Lower leg skin (tissue), 4 donors: Measurements from ENCODE around the gene YES1. TPM values are rescaled to one million over a fixed set of nuclear protein-coding genes. Genes with fewer than 3 reads are reported as not detected.

Source experiments
- DNase-seq, 2 donors: peaks; one replicate each; pipeline ENCODE4 v3.0.0-alpha.2; 2019; ENCODE audit warnings: low spot score in 2 of 2
- H3K4me3 ChIP-seq: fragments of 200-600 bp; sonication (generic); 2 replicates; pipeline ENCODE4 v1.5.1; 2017; ENCODE audit warnings: mild to moderate bottlenecking, low read depth; ENCODE audit not compliant: poor library complexity, severe bottlenecking
- POLR2A ChIP-seq, 2 donors: fragments of 450-650 bp; IDR thresholded peaks; one replicate each; pipeline ENCODE4 v1.6.1; 2016 to 2017; ENCODE audit warnings: antibody characterized with exemption in 2 of 2, mild to moderate bottlenecking in 1 of 2, moderate library complexity in 1 of 2
- WGBS, 2 donors: methylation state at CpG; one replicate each; pipeline ENCODE4 v1.1.5; 2018; 5-methylcytosine and 5-hydroxymethylcytosine counted together
- intact Hi-C: fragments of 100-400 bp; cut with DNase I; formaldehyde crosslinking; loops from one replicate; pipeline ENCODE4 v1.15.0; 2023; ENCODE audit warnings: low total_unique reads
- total RNA-seq, 4 donors: library from RNA; depleted of rRNA; stranded (reverse); fragments of >200 nt; gene quantifications; one replicate each; pipeline ENCODE4 v1.1.0, GENCODE V29; 2016
- TF ChIP-seq, protein P1 (sequence below), 3 donors: fragments of 450-650 bp; IDR thresholded peaks; one replicate each; pipeline ENCODE4 v1.5.1; 2016; ENCODE audit warnings: antibody characterized with exemption in 3 of 3, mild to moderate bottlenecking in 3 of 3, moderate library complexity in 2 of 3

YES1 gene
- total RNA-seq, 4 donors from 2014 or later, result 62.3 to 133 (median 90.0) TPM

DNA sequence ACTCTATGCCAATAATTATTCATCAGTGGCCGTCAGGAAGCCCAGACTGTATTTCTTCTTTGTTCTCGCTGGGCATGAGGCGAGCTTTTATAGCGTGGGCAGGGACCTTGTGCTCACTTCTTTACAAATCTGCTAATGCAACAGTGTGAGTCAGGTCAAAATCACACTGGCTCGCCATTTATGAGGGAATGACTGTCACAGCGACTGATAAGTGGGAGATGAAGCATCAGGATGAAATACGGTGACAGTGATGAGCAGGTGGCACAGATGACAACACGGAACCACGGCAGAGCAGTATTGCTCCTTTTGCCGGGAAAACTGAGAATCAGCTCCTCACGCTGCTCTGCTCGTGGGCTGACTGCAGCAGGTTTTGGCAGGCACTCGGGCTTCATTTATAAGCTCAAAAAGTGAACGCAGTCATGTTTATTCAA is 134.1 kb downstream of the YES1 start:
- DNase-seq, result peak in 1 of 2 donors; percentile 15
- intact Hi-C loops, result no loop called here
- WGBS, 2 donors, result 90 to 91% methylated on average over 14 of the region's 14 CpGs
- TF ChIP-seq, protein P1, sequence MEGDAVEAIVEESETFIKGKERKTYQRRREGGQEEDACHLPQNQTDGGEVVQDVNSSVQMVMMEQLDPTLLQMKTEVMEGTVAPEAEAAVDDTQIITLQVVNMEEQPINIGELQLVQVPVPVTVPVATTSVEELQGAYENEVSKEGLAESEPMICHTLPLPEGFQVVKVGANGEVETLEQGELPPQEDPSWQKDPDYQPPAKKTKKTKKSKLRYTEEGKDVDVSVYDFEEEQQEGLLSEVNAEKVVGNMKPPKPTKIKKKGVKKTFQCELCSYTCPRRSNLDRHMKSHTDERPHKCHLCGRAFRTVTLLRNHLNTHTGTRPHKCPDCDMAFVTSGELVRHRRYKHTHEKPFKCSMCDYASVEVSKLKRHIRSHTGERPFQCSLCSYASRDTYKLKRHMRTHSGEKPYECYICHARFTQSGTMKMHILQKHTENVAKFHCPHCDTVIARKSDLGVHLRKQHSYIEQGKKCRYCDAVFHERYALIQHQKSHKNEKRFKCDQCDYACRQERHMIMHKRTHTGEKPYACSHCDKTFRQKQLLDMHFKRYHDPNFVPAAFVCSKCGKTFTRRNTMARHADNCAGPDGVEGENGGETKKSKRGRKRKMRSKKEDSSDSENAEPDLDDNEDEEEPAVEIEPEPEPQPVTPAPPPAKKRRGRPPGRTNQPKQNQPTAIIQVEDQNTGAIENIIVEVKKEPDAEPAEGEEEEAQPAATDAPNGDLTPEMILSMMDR (IDR thresholded peaks at IDR 0.05), result no peak
- no peak for TF ChIP-seq POLR2A (IDR thresholded peaks at IDR 0.05)
- H3K4me3 ChIP-seq, result no peak overlapping the region

DNA sequence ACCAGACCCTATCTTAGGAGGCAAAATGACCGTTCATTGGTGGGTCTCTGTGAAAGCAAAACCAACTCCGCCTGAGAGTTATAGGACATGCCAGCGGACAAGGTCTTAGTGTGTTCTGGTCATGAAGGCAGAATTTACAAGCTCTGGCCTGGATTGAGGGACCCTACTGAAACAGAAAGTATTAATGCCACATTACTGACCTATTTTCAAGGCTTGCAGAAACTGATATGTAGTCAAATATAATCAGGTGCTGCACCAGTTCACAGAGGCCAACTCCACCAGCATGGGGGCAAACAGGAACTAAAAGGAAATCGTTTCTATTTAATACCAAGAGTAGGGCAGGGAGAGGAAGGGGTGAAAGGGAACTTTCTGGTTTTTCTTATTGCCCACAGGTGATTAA is 134.9 kb downstream of the YES1 start:
- intact Hi-C loops, result no loop called here
- DNase-seq, result no peak
- 64 to 84% methylated on average over 4 of the region's 4 CpGs for whole genome bisulfite sequencing, 2 donors
- TF ChIP-seq, protein P1 (IDR thresholded peaks at IDR 0.05), result no peak
- no peak for TF ChIP-seq POLR2A (IDR thresholded peaks at IDR 0.05)
- no peak overlapping the region for H3K4me3 ChIP-seq

DNA sequence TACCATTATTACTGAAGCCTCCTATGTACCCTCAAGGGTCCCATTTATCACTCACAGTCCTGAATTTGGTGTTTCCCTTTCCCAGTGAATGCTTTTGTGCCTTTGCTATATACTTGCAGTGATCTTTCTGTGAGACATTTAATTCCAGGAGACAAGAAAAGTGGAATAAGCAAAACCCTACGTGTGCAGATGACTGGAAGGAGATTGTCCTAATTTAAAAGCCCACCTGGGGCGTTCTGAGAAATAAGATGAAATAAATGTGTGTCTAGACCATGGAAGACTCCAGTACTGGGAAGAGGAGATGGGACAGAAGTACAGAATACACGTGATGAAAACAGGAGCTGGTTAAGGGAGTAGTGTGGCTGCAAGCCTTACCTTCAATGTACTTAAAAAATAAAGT is 135.3 kb downstream of the YES1 start:
- TF ChIP-seq, protein P1 (IDR thresholded peaks at IDR 0.05), result no peak
- no peak for TF ChIP-seq POLR2A (IDR thresholded peaks at IDR 0.05)
- 90 to 92% methylated on average over 3 of the region's 3 CpGs for WGBS, 2 donors
- no peak for DNase-seq

DNA sequence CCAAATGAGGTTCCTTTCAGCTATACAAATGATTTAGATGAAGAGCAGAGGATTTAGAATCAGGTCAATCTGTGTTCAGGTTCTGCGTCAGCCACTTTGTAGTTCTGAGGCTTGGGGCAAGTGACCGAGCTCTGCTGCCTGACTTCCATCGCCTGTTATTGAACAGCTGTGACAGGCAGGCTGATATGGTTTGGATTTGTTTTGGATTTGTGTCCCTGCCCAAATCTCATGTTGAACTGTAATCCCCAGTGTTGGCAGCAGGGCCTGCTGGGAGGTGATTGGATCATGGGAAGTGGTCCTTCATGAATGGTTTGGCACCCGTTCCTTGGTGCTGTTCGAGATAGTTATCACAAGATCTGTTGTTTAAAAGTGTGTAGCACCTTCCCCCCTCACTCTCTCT is 136.0 kb downstream of the YES1 start:
- no peak for DNase-seq
- TF ChIP-seq, protein P1 (IDR thresholded peaks at IDR 0.05), result no peak
- TF ChIP-seq POLR2A (IDR thresholded peaks at IDR 0.05), result no peak
- H3K4me3 ChIP-seq, result no peak overlapping the region
- intact Hi-C loops, result no loop called here
- 86 to 97% methylated on average over 5 of the region's 5 CpGs for WGBS, 2 donors

More for the DNA sequence above, 135.3 kb downstream of the YES1 start:
- intact Hi-C loops, result no loop called here
- no peak overlapping the region for H3K4me3 ChIP-seq

DNA sequence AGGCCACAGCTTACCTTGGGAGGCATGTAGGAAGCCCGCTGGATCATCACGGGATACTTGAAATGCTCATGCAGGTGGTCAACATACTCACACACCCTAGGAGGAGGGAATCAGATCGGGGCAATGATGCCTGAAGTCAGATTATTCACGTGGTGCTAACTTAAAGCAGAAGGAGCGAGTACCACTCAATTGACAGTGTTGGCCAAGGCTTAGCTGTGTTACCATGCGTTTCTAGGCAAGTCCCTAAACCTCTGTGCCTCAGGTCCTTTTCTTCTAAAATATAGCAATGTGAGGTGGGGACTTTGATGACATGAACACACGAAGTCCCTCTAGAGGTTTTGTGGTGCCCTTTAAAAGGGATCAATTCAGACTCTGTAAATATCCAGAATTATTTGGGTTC is 136.7 kb downstream of the YES1 start:
- TF ChIP-seq POLR2A (IDR thresholded peaks at IDR 0.05), result no peak
- intact Hi-C loops, result no loop called here
- H3K4me3 ChIP-seq, result no peak overlapping the region
- 92 to 94% methylated on average over 7 of the region's 7 CpGs for WGBS, 2 donors
- no peak for DNase-seq

DNA sequence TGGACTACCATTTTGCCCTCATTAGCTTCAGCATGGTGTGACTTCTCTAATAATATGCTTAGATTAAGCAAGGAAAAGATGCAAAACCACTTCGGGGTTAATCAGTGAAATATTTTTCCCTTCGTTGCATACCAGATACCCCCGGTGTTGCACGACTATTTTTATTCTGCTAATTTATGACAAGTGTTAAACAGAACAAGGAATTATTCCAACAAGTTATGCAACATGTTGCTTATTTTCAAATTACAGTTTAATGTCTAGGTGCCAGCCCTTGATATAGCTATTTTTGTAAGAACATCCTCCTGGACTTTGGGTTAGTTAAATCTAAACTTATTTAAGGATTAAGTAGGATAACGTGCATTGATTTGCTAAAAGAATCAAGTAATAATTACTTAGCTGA is 138.3 kb downstream of the YES1 start:
- H3K4me3 ChIP-seq, result no peak overlapping the region
- no peak for TF ChIP-seq POLR2A (IDR thresholded peaks at IDR 0.05)
- TF ChIP-seq, protein P1 (IDR thresholded peaks at IDR 0.05), result no peak
- no peak for DNase-seq
- intact Hi-C loops, result no loop called here
- 49 to 58% methylated on average over 5 of the region's 5 CpGs for WGBS, 2 donors
